Limb (tissue), 2 donors: ENCODE measurements around the gene TNFAIP8L1.

Source experiments
- DNase-seq, 2 donors: peaks; one replicate each; pipeline ENCODE4 v3.0.0-alpha.2; 2016; ENCODE audit errors: extremely low spot score in 2 of 2

The TNFAIP8L1 gene

DNA sequence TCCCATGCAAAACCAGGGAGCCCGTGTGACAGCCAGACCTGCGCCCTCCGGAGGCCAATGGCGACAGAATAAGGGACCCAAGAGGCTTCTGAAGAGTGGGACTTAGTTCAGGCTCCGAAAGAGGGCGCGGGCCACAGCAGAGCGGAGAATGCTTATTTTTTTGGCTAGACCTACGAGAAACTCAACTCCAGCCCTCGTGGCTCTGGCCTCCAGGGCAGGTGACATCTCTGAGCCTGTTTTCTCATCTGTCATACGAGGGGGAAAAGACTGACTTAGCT, 61.3 kb downstream of the TNFAIP8L1 start:
- no peak for DNase-seq

DNA sequence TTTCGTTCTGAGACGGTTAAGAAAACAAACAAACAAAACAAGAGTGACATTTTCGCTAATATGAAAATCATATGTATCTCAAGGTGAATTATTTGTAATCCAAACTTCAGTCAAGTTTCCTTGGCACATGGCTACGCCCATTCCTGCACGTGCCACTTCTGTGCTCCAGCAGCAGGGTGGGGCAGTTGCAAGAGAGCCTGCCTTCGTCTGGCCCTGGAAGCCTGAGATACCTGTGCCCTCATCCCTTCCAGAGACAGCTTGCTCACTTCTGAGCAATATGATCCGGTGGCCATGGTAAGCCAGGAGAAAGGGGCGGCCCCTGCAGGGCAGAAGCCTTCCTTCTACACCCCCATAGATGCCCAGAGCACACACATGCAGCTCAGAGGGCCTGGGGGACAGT, 62.2 kb downstream of the TNFAIP8L1 start:
- no peak for DNase-seq

GRCh38 chr19:4702764-4703163, 63.4 kb downstream of the TNFAIP8L1 start:
- DNase-seq, result no peak

GRCh38 chr19:4703671-4704316, 64.5 kb downstream of the TNFAIP8L1 start:
- no peak for DNase-seq

DNA sequence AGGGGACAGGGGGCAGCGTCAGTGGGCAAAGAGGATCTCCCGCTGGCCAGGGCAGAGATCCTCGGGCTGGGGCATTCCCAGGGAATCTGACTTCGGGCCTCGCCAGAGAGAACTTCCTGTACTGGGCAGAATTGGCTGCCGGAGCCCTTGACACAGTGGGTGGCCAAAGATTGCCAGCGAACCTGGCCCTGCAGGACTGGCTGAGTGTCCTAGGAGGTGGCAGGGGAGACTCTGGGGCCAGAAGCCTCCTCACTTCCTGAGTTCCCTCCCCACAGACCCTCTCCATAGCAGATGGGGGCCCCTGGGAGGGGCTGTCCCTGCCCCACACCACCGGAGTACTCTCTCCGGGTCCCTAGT, 65.0 kb downstream of the TNFAIP8L1 start:
- no peak for DNase-seq
